ENCODE measurements around the gene COQ6.

GRCh38 chr14:73945159-73945670, 4.9 kb upstream of the COQ6 start:
- no peak for TF ChIP-seq CTCF (IDR thresholded peaks at IDR 0.05; ENCODE audit: control extremely low read depth in 1 of 3, insufficient read depth in 1 of 3, low read depth in 1 of 3, low read length in 3 of 3)
- TF ChIP-seq JUND (IDR thresholded peaks at IDR 0.05; ENCODE audit: low read length): no peak
- no peak for TF ChIP-seq NRF1 (IDR thresholded peaks at IDR 0.05; ENCODE audit: low read depth, low read length)
- no peak for TF ChIP-seq JUN (IDR thresholded peaks at IDR 0.05; ENCODE audit: low read depth, low read length)
- no peak for TF ChIP-seq POLR2A (IDR thresholded peaks at IDR 0.05; ENCODE audit: control extremely low read depth in 1 of 2, low read depth in 2 of 2, low read length in 2 of 2)
- TF ChIP-seq HDAC6 (IDR thresholded peaks at IDR 0.05; ENCODE audit: low read depth, low read length): no peak
- TF ChIP-seq BACH1 (IDR thresholded peaks at IDR 0.05; ENCODE audit: low read length): no peak
- TF ChIP-seq BCL11A (IDR thresholded peaks at IDR 0.05; ENCODE audit: low read depth in 2 of 2, low read length in 2 of 2): no peak
- TF ChIP-seq CREB1 (IDR thresholded peaks at IDR 0.05): no peak
- no peak for TF ChIP-seq EZH2 (IDR thresholded peaks at IDR 0.05; ENCODE audit: low read depth, low read length, severe bottlenecking)
- TF ChIP-seq CEBPB (IDR thresholded peaks at IDR 0.05; ENCODE audit: low read depth, low read length): no peak
- TF ChIP-seq ZNF274 (IDR thresholded peaks at IDR 0.05; ENCODE audit: borderline replicate concordance, extremely low read depth, low read length): no peak
- no peak for TF ChIP-seq SP1 (IDR thresholded peaks at IDR 0.05; ENCODE audit: low read depth, low read length)
